Activated CD4-positive, alpha-beta T cell treated with anti-CD3 and anti-CD28 coated beads, Interleukin-2, Interleukin-4, amounts not matched to agents 100 ng/mL and 50 ng/mL, durations not matched to agents 16 hours and 8 hours (primary cell): ENCODE results near the gene ATP4A.

Experiments used
- DNase-seq: peaks from one replicate; pipeline ENCODE4 v3.0.0-alpha.2; 2020; ENCODE audit warnings: low spot score

Gene ATP4A

DNA sequence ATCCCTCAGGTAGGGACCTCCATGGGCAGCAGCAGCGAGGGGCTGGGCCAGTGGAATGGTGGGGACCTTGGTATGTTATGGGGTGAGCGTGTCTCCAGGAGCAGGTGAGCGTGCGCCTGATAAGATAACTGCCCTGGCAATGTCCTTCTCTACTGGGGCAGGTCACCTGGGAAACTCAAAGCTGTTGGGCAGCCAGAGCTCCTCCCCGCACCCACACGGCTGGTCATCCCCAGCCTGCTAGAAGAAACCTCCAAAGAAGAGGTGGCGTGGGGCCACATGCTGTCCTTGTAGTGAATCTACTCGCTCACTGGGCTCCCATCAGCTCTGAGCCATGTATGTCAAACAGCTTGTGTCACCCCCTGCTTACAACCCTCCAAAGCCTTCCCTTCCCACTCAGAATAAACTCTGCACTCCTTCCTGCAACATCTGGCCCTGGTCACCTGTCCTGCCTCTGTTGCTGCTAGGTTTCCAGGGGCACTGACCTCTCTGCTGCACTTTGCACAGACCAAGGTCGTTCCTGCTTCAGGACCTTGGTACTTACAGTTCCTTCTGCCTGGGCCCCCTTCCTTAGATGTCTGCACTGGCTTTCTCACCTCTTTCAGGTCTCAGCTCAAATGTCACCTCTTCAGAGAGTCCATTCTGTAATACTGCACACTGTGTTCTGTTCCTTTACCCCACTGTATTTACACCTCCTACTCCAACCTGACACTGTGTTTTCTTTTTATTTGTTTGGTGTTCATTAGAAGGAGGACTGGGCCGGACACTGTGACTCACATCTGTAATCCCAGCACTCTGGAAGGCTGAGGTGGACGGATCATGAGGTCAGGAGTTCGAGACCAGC, 1.8 kb upstream of the ATP4A start:
- no peak for DNase-seq

DNA sequence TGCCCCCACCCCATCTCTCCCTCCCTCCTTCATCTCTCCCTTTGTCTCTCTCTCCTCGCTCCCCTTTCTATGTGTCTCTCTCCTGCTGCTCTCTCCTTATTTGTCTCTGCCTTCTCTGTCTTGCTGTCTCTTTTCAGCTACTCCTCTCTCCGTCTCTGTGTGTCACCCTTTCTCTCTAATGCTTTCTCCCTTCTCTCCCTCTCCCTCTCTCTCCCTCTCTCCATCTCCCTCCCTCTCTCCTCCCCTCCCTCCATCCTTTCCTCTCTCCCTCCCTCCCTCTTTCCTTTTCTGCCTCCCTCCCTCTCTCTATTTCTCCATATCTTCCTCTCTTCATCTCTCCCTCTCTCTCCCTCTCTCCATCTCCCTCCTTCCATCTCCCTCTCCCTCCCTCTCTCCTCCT, 682 bp downstream of the ATP4A start:
- no peak for DNase-seq

- DNase-seq = no peak
These were observed 1.1 kb downstream of the ATP4A start for GRCh38 chr19:35562336-35562735.

GRCh38 chr19:35561436-35561835, 2.0 kb downstream of the ATP4A start:
- DNase-seq = no peak

DNA sequence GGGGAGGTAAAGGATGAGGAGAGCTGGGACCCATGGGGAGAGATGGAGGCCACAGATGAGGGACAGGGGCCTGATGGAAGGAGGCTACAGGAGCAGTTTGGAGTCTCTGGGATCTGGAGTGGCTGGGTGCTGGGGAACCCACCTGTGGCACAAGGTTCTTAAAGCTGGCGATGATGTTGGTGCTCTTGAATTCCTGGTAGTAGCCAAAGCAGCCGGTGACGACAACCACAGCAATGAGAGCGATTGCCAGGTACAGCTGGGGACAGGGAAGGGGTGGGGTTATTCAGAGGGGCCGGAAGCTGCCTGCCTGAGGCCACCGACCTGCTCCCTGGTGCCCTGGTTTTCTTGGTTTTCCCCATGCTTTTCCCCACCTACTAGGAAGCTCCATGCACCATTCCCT, 2.8 kb downstream of the ATP4A start:
- no peak for DNase-seq

DNA sequence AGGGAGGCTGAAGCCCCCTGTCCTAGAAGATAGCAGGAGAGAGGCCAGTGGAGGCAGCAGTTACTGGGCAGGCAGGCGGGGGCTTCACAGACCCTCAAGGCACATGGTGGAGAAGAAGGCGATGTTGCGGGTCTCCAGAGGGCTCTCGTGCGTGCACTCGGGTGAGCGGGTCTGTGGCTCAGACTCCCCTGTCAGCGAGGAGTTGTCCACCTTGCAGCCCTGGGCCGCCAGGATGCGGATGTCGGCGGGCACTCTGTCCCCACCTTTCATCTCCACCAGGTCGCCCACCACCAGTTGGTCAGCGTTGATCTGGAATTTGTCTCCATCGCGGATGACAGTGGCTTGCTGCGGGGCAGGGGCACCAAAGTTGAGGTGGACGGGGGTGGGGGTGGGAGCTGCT, 3.2 kb downstream of the ATP4A start:
- no peak for DNase-seq

DNA sequence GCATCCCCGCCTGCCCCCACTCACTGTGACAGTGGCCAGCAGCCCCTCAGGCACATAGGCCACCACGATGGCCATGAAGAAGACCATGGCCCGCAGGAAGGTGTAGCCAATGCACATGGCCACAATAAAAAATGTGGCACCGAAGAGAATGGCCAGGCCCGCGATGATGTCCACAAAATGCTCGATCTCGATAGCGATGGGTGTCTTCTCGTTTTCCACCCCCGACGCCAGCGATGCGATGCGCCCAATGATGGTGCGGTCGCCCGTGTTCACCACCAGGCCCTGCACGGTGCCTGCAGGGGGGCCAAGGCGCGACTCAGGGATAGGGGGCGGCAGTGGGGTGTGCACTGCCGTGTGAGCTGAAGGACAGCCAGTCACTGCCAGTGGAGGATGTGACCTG, 3.7 kb downstream of the ATP4A start:
- no peak for DNase-seq

- DNase-seq = no peak
These were observed 4.2 kb downstream of the ATP4A start for GRCh38 chr19:35559281-35559659.

- DNase-seq = no peak
These were observed 4.8 kb downstream of the ATP4A start for GRCh38 chr19:35558400-35559280.

GRCh38 chr19:35557539-35558399, 5.7 kb downstream of the ATP4A start:
- peak; percentile 28 for DNase-seq

- no peak for DNase-seq
These were observed 6.5 kb downstream of the ATP4A start for GRCh38 chr19:35556846-35557538.

DNA sequence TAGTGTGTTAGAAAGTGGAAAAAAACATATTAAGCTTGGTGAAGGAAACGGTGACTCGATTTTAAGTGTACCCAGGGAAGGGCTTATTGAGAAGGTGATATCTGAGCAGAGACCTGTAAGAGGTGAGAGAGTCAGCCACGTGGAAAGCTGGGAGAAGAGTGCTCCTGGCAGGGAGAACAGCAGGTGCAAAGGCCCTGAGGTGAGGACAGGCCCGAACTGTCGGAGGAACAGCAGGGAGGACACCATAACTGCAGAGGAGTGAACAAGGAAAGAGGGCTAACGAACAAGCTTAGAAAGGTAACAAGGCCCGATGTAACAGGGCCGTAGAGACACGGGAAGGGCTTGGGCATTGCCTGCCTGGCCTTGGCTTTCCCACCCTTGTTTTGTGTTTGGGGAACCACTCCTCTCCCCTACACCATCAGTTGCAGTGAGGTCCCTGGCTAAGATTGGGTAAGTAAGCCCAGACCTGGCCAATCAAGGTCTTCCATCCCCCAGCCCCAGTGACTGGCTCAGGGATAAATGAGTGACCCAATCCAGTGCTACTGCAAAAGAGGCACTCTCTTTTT, 7.3 kb downstream of the ATP4A start:
- no peak for DNase-seq

DNA sequence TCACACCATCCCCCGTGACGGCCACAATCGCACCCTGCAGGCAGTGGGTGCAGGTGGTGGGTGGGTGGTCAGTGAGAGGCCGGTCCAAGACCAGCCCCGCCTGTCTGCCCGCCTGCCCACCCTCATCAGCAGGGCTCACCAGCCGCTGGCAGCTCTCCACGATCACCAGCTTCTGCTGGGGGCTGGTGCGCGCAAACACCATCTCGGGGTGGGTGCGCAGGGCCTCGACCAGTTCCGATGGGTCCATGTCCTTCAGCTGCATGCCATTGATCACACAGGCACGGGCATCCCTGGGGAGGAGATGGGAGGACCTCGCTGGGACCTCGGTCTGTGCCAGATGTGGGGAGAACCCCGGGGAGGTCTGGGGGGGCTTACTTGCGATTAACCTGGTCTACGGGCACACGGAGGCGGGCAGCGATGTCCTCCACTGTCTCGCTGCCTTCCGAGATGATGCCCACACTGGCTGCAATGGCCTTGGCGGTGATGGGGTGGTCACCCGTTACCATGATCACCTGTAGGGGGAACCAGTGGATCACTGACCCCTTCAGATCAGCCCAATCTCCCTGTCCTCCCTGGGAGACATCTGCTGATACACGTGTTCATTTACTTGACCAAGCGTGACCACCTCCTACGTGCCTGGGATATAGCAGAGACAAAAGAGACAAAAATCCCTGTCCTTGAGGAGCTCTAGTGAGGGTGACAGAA, 8.0 kb downstream of the ATP4A start:
- no peak for DNase-seq

DNA sequence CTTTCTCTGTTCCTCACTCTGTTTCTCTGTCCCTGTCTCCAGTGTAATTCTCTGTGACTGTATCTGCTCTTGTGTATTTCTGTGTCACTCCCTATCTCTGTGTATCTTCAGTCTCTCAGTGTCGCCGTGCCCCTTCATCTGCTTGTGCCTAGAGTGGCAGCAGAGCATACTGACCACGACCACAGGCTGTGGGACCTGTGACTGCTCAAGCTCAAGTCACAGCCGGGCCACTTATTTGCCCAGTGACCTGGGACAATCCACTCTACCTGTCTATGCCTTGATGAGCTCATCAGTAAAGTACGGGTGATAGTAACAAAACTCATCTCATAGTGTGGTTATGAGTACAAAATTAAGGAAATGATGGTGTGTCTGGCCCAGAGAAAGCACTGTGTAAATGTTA, 9.4 kb downstream of the ATP4A start:
- DNase-seq = no peak

DNA sequence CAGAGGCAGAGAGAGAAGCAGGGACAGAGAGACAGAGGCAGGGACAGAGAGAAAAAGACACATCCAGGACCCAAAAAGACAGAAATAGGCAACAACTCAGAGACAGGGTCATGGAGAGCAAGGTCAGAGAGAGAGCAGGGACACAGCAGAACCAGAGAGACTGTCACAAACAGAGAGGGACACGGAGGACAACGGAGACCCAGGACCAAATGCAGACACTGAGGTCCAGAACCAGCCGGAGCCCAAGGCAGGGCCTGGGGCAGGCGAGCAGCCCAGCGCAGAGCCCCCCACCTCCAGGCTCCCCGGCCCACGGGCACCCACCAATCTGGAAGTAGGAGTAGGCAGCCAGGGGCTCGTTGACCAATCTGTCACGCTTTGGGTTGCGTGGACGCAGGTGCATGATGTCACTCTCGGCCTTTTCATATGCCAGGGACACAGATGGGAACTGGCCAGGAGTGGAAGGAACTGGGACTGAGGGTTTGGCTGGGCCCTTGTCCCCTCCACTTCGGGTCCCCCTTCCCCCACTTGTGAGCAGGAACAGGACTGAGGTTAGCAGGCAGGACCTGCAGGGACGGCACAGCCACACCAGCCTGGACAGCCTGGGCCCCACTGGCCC, 10.0 kb downstream of the ATP4A start:
- DNase-seq = no peak

GRCh38 chr19:35552534-35553384, 10.7 kb downstream of the ATP4A start:
- no peak for DNase-seq

- DNase-seq = no peak
These were observed 12.2 kb downstream of the ATP4A start for GRCh38 chr19:35551091-35551810.

DNA sequence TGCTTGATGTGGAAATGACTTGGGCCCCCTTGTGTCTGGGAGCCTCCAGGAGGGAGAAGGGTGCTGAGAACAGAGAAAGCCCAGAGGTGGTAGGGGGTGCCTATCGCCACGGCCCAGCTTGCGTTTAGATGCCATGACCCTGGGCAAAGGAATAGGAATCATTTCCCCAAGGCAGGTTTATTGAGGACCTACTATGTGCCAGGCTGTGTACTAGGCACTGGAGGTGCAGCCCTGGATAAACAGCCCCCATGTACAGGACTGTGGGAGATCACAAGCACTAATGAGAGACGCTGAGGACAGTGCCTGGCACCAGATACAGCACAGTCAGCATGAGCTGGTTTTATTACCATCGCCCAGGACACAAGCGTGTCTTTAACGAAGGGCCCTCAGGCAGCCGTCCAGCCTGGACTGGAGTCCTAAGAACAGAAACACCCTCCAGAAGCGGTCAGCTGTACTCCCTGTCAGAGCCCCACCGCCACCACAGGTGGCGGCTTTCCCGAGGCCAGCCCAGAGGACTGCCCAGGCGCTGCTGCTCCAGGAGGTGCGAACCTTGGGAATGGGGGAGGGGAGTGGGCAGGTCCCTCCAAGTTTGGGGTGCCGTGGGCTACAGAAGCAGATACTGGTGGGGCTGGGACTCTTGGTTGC, 13.5 kb downstream of the ATP4A start:
- DNase-seq = no peak
